Left colon (tissue), 2 donors: ENCODE data around the gene ERCC3. TPM values are rescaled to one million over a fixed set of nuclear protein-coding genes. Genes with fewer than 3 reads are reported as not detected.
A peak's percentile ranks its signal among the peaks of the same experiment; 100 is the strongest.

Experiments used
- ATAC-seq: fragments of 200-7000 bp; cut with Tn5 transposase; one replicate; pipeline ENCODE4 v1.9.1; 2020; ENCODE audit warnings: mild to moderate bottlenecking, moderate library complexity
- DNase-seq, 2 donors: peaks; one replicate each; pipeline ENCODE4 v3.0.0-alpha.2; 2020
- intact Hi-C, 2 donors: fragments of 100-400 bp; cut with DNase I in 1 of 2; cut with micrococcal nuclease in 1 of 2; formaldehyde crosslinking; loops; one replicate each; pipeline versions ENCODE4 v1.11.2 to v1.14.0; 2022; cut with DNase I, micrococcal nuclease
- long read RNA-seq: library from polyadenylated mRNA; unstranded; transcript quantifications from one replicate; pipeline ENCODE4 v2.0.0, GENCODE V29; 2021
- total RNA-seq, 2 donors: library from RNA; stranded (reverse); fragmentation: NEBNext Ultra II Directional; extraction: Animal tissue kit (Norgen Biotek cat#: 25700); gene quantifications; one replicate each; pipeline ENCODE4 v1.2.1, GENCODE V29; 2021
- donor health status: DM: no; HTN: no; CAD: no.
- donor health status: DM: yes; HTN: yes; CAD: no.

The ERCC3 gene
- 10 to 100 TPM; 27.9 to 30.0 TPM for total RNA-seq
- long read RNA-seq, transcript ERCC3-201 (15 exons, 2,750 nt): major isoform, 35 of 44 reads
- long read RNA-seq, partial matches to known transcripts: 1 of 44 reads
- long read RNA-seq, other reads (novel, unspliced or antisense): 6 of 44 reads

- peak; percentile 96 for ATAC-seq
- DNase-seq: peak; percentile 77 to 91
- intact Hi-C loops: no loop called here
These were observed at the start of gene ERCC3 for GRCh38 chr2:127293748-127294562. Gene ERCC3, minus strand, starts transcription at chr2:127294144. Its CDS starts 63 bp downstream, at chr2:127294081.

- no peak for DNase-seq
- no peak for ATAC-seq
- intact Hi-C loops: no loop called here
These were observed 49.3 kb upstream of the ERCC3 start for GRCh38 chr2:127343277-127343676.

GRCh38 chr2:127342101-127342500, 48.2 kb upstream of the ERCC3 start:
- intact Hi-C loops: no loop called here
- DNase-seq: no peak
- ATAC-seq: no peak

DNA sequence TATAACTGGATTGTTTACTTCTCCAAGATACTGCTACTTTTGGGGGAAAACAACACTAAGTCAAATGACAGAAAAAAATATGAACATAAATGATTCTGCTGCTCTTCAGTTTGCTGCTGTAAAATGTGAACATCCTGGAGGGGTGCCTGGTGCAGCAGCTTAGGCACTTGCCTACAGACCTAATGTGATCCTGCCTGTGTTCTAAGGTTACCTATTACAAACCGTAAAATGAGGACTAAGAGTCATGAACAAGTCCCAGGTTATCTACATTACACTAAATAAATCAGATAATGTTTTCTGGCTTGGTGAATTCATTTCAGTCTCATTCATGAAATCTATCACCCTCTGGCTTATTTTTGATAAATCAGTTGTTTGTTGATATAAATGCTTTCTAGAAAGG, 38.4 kb upstream of the ERCC3 start:
- no peak for DNase-seq
- no peak for ATAC-seq
- intact Hi-C loops: no loop called here

DNA sequence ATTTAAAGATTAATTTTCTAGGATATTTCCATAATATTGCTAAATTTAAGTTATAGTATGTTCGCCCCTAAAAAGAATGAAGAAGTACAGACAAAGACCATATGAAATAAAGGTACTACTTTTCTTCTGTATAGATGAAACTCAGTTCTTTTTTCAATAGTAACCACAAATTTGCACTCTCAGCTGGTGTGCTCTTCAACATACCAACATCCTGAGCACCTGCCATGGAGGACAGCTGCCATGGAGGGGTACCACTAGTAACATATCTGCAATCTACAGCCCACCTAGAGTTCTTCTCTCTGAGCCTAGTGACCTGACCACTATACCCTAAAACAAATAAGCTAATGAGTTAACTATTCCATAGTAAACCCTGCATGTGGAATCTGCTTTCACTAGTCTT, 36.8 kb upstream of the ERCC3 start:
- DNase-seq (no peak), ATAC-seq (no peak)
- intact Hi-C loops: no loop called here

DNA sequence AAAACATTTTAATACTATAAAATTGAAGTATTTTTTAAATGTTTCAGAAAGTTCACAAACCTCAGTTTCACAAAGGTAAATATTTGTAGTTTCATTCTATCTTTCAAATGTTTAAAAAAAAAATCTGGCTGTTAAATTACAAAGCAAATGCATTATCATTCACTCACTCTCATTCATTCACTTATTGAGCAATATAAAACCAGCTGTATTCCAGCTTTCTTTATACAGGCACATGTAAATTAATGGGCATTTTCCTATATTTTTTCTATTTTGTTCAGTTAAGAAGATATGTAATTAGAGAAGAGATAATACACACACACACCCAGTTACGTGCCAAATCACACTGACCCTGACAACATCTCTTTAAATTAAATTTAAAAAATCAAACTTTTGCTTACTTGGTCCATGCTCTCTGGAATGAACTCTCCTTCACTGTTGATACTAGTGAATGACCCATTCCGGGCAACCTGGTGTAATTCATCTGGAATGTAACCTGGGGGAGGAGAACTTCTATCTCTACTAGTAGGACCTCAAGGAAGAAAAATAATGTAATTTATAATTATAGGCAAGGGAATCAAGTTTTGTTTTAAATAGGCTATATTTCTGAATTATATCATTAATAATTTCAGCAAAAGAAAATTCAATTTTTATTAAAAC, 32.5 kb upstream of the ERCC3 start:
- DNase-seq (no peak), ATAC-seq (no peak)
- intact Hi-C loops: loop anchor here (10.0 kb wide), 2 partner anchors 148 to 158 kb away; no protein-coding TSS in a partner anchor

DNA sequence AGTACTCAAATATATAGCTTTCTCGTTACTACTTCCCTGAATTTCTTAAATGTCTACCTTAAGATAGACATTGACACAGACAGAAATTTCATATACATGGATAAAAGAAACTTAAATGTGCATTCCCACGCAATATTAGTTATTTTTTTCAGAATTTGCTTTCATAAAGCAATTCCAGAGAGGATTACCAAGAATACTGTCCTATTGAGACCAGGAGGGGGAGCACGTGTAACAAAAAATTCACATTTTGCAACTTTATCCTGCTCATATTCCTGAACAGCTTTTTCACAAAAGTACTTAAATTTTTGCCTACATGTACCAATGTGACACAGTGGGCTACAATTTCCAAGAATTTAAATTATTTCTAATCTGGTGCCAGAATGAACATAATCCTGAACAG, 30.7 kb upstream of the ERCC3 start:
- intact Hi-C loops: loop anchor here (10.0 kb wide), 2 partner anchors 150 to 160 kb away; no protein-coding TSS in a partner anchor
- no peak for DNase-seq
- peak; percentile 64 for ATAC-seq

GRCh38 chr2:127321303-127321702, 27.4 kb upstream of the ERCC3 start:
- ATAC-seq (no peak), DNase-seq (no peak)
- intact Hi-C loops: loop anchor here (10.0 kb wide), 2 partner anchors 153 to 163 kb away; no protein-coding TSS in a partner anchor

GRCh38 chr2:127320586-127321275, 26.8 kb upstream of the ERCC3 start:
- DNase-seq: no peak
- ATAC-seq: no peak
- intact Hi-C loops: loop anchor here (10.0 kb wide), 2 partner anchors 154 to 164 kb away; no protein-coding TSS in a partner anchor

DNA sequence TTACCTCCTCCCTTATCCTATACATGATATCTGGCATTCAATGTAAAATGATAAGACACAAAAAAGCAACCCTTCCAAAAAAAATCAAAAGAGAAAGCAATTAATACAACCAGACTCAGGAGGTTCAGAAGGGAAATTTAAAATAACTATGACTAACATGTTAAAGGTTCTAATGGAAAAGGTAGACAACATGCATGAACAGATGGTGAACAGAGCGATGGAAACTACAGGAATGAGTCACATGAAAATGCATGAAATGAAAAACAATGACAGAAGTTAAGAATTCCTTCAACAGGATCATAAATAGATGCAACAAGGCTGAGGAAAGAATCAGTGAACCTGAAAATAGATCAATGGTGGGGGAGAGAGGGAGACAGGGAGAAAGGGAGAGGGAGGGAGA, 26.1 kb upstream of the ERCC3 start:
- DNase-seq: no peak
- intact Hi-C loops: loop anchor here (10.0 kb wide), 2 partner anchors 155 to 165 kb away; no protein-coding TSS in a partner anchor
- ATAC-seq: no peak

- peak; percentile 13 for ATAC-seq
- intact Hi-C loops: no loop called here
- DNase-seq: no peak
These were observed 20.4 kb upstream of the ERCC3 start for GRCh38 chr2:127314193-127314988.

DNA sequence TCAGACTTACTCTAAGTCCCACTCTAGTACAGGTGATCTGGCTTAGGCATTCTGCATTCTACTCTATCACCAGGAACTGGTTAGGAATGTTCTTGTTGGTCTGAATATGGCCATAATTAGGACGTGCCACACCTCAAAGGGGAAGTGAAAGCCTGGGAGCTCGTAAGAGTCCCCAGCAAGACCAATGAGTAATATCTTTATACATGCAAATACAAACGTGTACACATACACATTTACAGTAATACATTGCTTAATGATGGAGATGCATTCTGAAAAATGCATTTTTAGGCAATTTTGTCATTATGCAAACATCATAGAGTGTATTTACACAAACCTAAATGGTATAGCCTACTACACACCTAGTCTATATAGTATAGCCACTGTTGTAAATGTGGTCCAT, 19.5 kb upstream of the ERCC3 start:
- intact Hi-C loops: no loop called here
- peak; percentile 96 for ATAC-seq
- DNase-seq: no peak

- DNase-seq (no peak), ATAC-seq (peak; percentile 52)
- intact Hi-C loops: no loop called here
These were observed 17.0 kb upstream of the ERCC3 start for GRCh38 chr2:127310980-127311379.

DNA sequence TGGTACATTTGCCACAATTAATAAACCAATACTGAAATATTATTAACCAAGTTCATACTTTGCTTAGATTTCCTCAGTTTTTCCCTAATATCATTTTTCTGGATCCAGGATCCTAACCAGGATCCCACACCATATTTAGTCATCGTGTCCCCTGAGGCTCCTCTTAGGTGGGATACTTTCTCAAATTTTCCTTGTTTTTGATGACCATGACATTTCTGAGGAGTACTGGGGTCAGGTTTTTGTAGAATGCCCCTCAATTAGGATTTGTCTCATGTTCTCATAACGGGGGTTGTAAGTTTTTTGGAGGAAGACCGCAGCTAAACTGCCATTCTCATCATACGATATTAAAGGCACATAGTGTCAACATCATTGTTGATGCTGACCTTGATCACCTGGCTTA, 15.5 kb upstream of the ERCC3 start:
- intact Hi-C loops: no loop called here
- DNase-seq (no peak), ATAC-seq (no peak)

DNA sequence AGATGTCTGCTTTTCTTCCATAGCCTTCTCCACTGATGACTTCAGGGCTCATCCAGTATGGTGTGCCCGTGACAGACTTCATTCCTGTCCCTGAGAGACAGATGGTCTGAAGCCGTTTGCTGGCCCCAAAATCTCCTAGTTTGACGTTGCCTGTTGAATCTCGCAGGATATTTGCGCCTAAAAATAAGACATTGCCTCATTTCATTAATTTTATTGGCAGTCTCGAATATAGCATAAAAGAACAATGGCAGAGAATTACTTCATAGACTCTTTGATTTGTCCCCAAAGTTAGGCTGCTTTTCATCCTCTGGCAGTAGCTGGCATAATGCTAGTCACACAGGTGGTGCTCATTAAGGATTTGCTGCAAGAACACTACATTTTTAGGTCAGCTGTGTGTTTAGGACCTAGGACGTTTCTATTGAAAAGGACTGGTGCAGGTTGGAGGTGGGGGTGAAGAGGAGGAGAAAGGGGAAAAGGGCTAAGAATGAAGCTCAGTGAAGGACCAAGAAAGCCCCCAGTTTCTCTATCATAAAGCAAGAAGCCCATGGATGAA, 14.7 kb upstream of the ERCC3 start:
- intact Hi-C loops: no loop called here
- no peak for ATAC-seq
- no peak for DNase-seq

GRCh38 chr2:127305990-127306585, 12.1 kb upstream of the ERCC3 start:
- intact Hi-C loops: no loop called here
- no peak for DNase-seq
- ATAC-seq: peak; percentile 93

GRCh38 chr2:127302168-127302567, 8.2 kb upstream of the ERCC3 start:
- ATAC-seq (no peak), DNase-seq (no peak)
- intact Hi-C loops: no loop called here

DNA sequence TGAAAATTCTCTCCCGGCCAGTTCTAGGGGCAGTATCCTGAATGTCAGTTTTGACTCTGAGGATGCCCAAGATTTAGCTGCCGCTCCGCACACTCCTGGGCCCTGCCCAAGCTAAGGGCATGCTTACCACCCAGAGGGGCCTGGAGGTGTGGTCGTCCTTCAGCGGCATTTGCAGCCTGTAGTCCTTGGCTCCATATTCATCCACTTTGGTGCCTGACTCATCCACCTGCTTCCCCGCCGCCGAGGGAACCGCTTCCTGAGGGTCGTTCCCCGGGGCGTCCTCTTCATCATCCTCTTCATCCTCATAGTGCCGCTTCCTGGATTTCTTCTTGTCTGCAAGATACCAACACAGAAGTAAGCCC, 577 bp downstream of the ERCC3 start:
- ATAC-seq: peak; percentile 6
- intact Hi-C loops: no loop called here
- no peak for DNase-seq
